GM18907 (cell line): ENCODE measurements around the gene GPR156.
"Not testable (repeated sequence)": the region's sequence is repeated elsewhere in the genome, so short reads cannot be mapped to it uniquely, and the experiment has no call there.

Experiments used
- ATAC-seq: cut with Tn5 transposase; IDR thresholded peaks from one replicate; pipeline ENCODE4 v1.9.1; 2021; ENCODE audit warnings: mild to moderate bottlenecking, moderate library complexity; ENCODE audit not compliant: unreplicated experiment

Gene GPR156

GRCh38 chr3:120275618-120276017 lies 9.4 kb downstream of the GPR156 start:
- ATAC-seq = no peak

- ATAC-seq = no peak
These were observed 10.3 kb downstream of the GPR156 start for GRCh38 chr3:120274739-120275167.

- no peak for ATAC-seq
These were observed 12.7 kb downstream of the GPR156 start for GRCh38 chr3:120272286-120272685.

GRCh38 chr3:120265989-120266388 lies 19.0 kb downstream of the GPR156 start:
- ATAC-seq = no peak

GRCh38 chr3:120264963-120265362 lies 20.1 kb downstream of the GPR156 start:
- ATAC-seq = no peak

GRCh38 chr3:120263792-120264191 lies 21.2 kb downstream of the GPR156 start:
- no peak for ATAC-seq

- no peak for ATAC-seq
These were observed 27.0 kb downstream of the GPR156 start for GRCh38 chr3:120258009-120258408.

GRCh38 chr3:120245386-120245785 lies 39.6 kb downstream of the GPR156 start:
- ATAC-seq = no peak

GRCh38 chr3:120244834-120245225 lies 40.2 kb downstream of the GPR156 start:
- ATAC-seq = no peak

GRCh38 chr3:120239644-120240043 lies 45.4 kb downstream of the GPR156 start:
- ATAC-seq = no peak

- no peak for ATAC-seq
These were observed 57.2 kb downstream of the GPR156 start for GRCh38 chr3:120227710-120228347.

GRCh38 chr3:120224237-120224636 lies 60.8 kb downstream of the GPR156 start:
- ATAC-seq = no peak

GRCh38 chr3:120218981-120219380 lies 66.0 kb downstream of the GPR156 start:
- no peak for ATAC-seq

GRCh38 chr3:120216633-120217032 lies 68.4 kb downstream of the GPR156 start:
- not testable (repeated sequence) for ATAC-seq

GRCh38 chr3:120214176-120214575 lies 70.8 kb downstream of the GPR156 start:
- ATAC-seq = no peak

- no peak for ATAC-seq
These were observed 72.5 kb downstream of the GPR156 start for GRCh38 chr3:120212505-120212904.

GRCh38 chr3:120209425-120209824 lies 75.6 kb downstream of the GPR156 start:
- ATAC-seq = no peak

- no peak for ATAC-seq
These were observed 80.7 kb downstream of the GPR156 start for GRCh38 chr3:120204338-120204737.

GRCh38 chr3:120203621-120204020 lies 81.4 kb downstream of the GPR156 start:
- no peak for ATAC-seq

GRCh38 chr3:120203016-120203415 lies 82.0 kb downstream of the GPR156 start:
- no peak for ATAC-seq

GRCh38 chr3:120202363-120202762 lies 82.7 kb downstream of the GPR156 start:
- ATAC-seq = no peak

GRCh38 chr3:120200493-120201235 lies 84.4 kb downstream of the GPR156 start:
- ATAC-seq = no peak
